K562 (cell line): ENCODE measurements around the gene GPD2. TPM values are rescaled to one million over a fixed set of nuclear protein-coding genes. Genes with fewer than 3 reads are reported as not detected.

ENCODE experiments used
- ATAC-seq: fragments of 200-7000 bp; cut with Tn5 transposase; 3 replicates; pipeline ENCODE4 v1.9.1; 2020; ENCODE audit warnings: moderate library complexity
- BruUV-seq: library from RNA; stranded (reverse); fragments of 400-500 nt; replicated peaks from 2 replicates; lab custom pipeline; 2021; lab: Mats Ljungman, UMichigan
- CTCF ChIA-PET: fragments of 300-600 bp; formaldehyde crosslinking; extraction: SDS; loops from one replicate; lab custom pipeline; 2021; ENCODE audit warnings: low intra/inter-chr PET ratio; lab: Yijun Ruan, JAX
- POLR2A ChIA-PET: fragments of 300-600, 350-650 bp; sonication (Branson Sonifier 250); formaldehyde crosslinking; extraction: SDS; loops from one replicate; lab custom pipeline; 2021; ENCODE audit warnings: antibody characterized with exemption, inconsistent platforms; lab: Yijun Ruan, JAX
- DNase-seq, 4 experiments: peaks; one replicate each; pipeline versions ENCODE4 v3.0.0 to v3.0.0-alpha.2; 2011 to 2018; ENCODE audit warnings: low spot score in 3 of 4, mixed read lengths in 3 of 4; ENCODE audit errors: extremely low read depth in 1 of 4
- FAIRE-seq: peaks from 2 replicates; lab custom pipeline; 2011; peaks lifted over from hg19 to GRCh38; lab: Jason Lieb, UNC
- H2AFZ ChIP-seq: 2 replicates; pipeline ENCODE4 v1.6.0; 2011; ENCODE audit warnings: low read depth, low read length, control low read depth, inconsistent platforms
- H3K27ac ChIP-seq: fragments of 200-600 bp; 3 replicates; pipeline ENCODE4 v1.8.0; 2011; ENCODE audit warnings: low read depth, mild to moderate bottlenecking, control low read depth, inconsistent platforms, low read length, moderate library complexity, mixed read lengths; ENCODE audit errors: extremely low read depth
- H3K27me3 ChIP-seq, 2 experiments: fragments of 300-600 bp in 1 of 2; 2 replicates in 1 of 2; 3 replicates in 1 of 2; pipeline versions ENCODE4 v1.6.0 to v1.8.0; 2011; ENCODE audit warnings: inconsistent platforms in 2 of 2, low read length in 2 of 2, mild to moderate bottlenecking in 1 of 2, mixed read lengths in 1 of 2, moderate library complexity in 1 of 2; ENCODE audit not compliant: control insufficient read depth in 2 of 2, insufficient read depth in 2 of 2
- H3K36me3 ChIP-seq: fragments of 300-600 bp; 3 replicates; pipeline ENCODE4 v1.8.0; 2011; ENCODE audit warnings: mild to moderate bottlenecking, low read length, inconsistent platforms; ENCODE audit not compliant: control insufficient read depth, insufficient read depth
- H3K4me1 ChIP-seq, 2 experiments: fragments of 200-600 bp in 1 of 2; replicated peaks in 1 of 2; 2 replicates in 1 of 2; 3 replicates in 1 of 2; pipeline versions ENCODE4 v1.5.1 to v1.8.0; 2011; ENCODE audit warnings: inconsistent platforms in 2 of 2, low read length in 2 of 2, mild to moderate bottlenecking in 1 of 2, mixed read lengths in 1 of 2, moderate library complexity in 1 of 2; ENCODE audit not compliant: control insufficient read depth in 2 of 2, insufficient read depth in 2 of 2
- H3K4me2 ChIP-seq: 2 replicates; pipeline ENCODE4 v1.6.1; 2011; ENCODE audit warnings: low read length, control low read depth, inconsistent platforms, mixed read lengths; ENCODE audit not compliant: insufficient read depth
- H3K4me3 ChIP-seq: fragments of 200-600 bp; sonication (generic), shearing (Covaris generic); 2 replicates; pipeline ENCODE4 v1.5.1; 2016; ENCODE audit warnings: control low read depth, inconsistent platforms
- H3K79me2 ChIP-seq: fragments of 200-600 bp; 3 replicates; pipeline ENCODE4 v1.8.0; 2011; ENCODE audit warnings: low read length, inconsistent platforms; ENCODE audit not compliant: control insufficient read depth, insufficient read depth
- H3K9ac ChIP-seq, 2 experiments: 2 replicates each; pipeline versions ENCODE4 v1.6.0 to v1.6.1; 2011; ENCODE audit warnings: low read depth in 2 of 2, low read length in 2 of 2, control low read depth in 1 of 2, inconsistent platforms in 1 of 2, mild to moderate bottlenecking in 1 of 2, mixed read lengths in 1 of 2; ENCODE audit not compliant: insufficient read depth in 1 of 2
- H3K9me1 ChIP-seq: one replicate; pipeline ENCODE4 v1.6.0; 2011; ENCODE audit warnings: inconsistent platforms, mild to moderate bottlenecking, low read length, moderate library complexity; ENCODE audit not compliant: control insufficient read depth, insufficient read depth
- H3K9me3 ChIP-seq: replicated peaks from 2 replicates; pipeline ENCODE4 v1.5.1; 2011; ENCODE audit warnings: low read depth, low read length, inconsistent platforms; ENCODE audit not compliant: control insufficient read depth, insufficient read depth
- H4K20me1 ChIP-seq: replicated peaks from 2 replicates; pipeline ENCODE4 v1.6.1; 2011; ENCODE audit warnings: low read length, inconsistent platforms, mixed read lengths; ENCODE audit not compliant: control insufficient read depth, insufficient read depth
- HMGXB4 ChIP-seq: sonication (generic); formaldehyde crosslinking; IDR thresholded peaks from 2 replicates; pipeline ENCODE4 v1.8.1; 2023; ENCODE audit warnings: mild to moderate bottlenecking, missing genetic modification reagents
- U2AF2 ChIP-seq: fragments of 200-400 bp; formaldehyde crosslinking; optimal IDR thresholded peaks from 2 replicates; pipeline ENCODE3; 2017; ENCODE audit warnings: low read depth, mild to moderate bottlenecking, low read length
- ZNF12 ChIP-seq: sonication (generic); formaldehyde crosslinking; IDR thresholded peaks from 2 replicates; pipeline ENCODE4 v1.4.0; 2020; ENCODE audit warnings: mild to moderate bottlenecking, missing genetic modification reagents
- WGBS: fragments of 100-300 bp; shearing (Covaris generic); methylation state at CpG from one replicate; pipeline ENCODE4 v1.1.6; 2016; ENCODE audit warnings: low coverage, mixed read lengths; ENCODE audit not compliant: insufficient coverage; ENCODE audit errors: missing lambda C conversion rate; 5-methylcytosine and 5-hydroxymethylcytosine counted together
- in situ Hi-C: fragments of 300-500 bp; cut with MboI; formaldehyde crosslinking; loops from 4 replicates; pipeline ENCODE4 v1.15.0; 2018; ENCODE audit warnings: inconsistent platforms, mixed read lengths
- intact Hi-C: fragments of 100-400 bp; cut with micrococcal nuclease; formaldehyde crosslinking; loops from 2 replicates; pipeline ENCODE4 v1.14.2; 2022
- polyA plus RNA-seq, 8 experiments: library from polyadenylated mRNA; depleted of rRNA in 4 of 8; stranded (reverse) in 5 of 8; unstranded in 3 of 8; fragments of >200 nt; fragmentation: Nextera tagmentation in 2 of 8; fragmentation: Illumina TruSeq in 1 of 8; extraction: Ambion mirVana in 2 of 8; extraction: Trizol in 1 of 8; gene quantifications; 2 replicates each; pipeline versions ENCODE4 v1.2.1 to v1.2.3, GENCODE V29; 2011 to 2014; ENCODE audit warnings: inconsistent platforms in 1 of 8, missing spikeins in 1 of 8
- total RNA-seq, 7 experiments: library from RNA; depleted of rRNA in 6 of 7; stranded (reverse); fragments of >200 nt in 6 of 7; fragmentation: Illumina TruSeq in 2 of 7; extraction: Trizol in 2 of 7; gene quantifications; 2 replicates each; pipeline versions ENCODE4 v1.2.1 to v1.2.3, GENCODE V29; 2011 to 2021; ENCODE audit warnings: low replicate concordance in 1 of 7

GPD2 gene
- total and polyA plus RNA-seq, 9 of the 15 experiments (the other 6 are each of a cell fraction or from before 2014, with no cell fraction given), result 5.2 to 39.2 (median 19.0) TPM

- no peak for TF ChIP-seq ZNF12 (CRISPR knock-in tag)
Measured at GRCh38 chr2:156539086-156539860, 103.1 kb downstream of the GPD2 start (continued).

- WGBS, result 24% methylated on average over 1 of the region's 1 CpG
- DNase-seq, result no peak
- ATAC-seq, result no peak
- intact Hi-C loops (no loop called here), in situ Hi-C loops (no loop called here)
- no peaks in the 10 kb centered on the region for H3K9me1 ChIP-seq
- no peak overlapping the region for H3K9ac ChIP-seq
- no TSS peak for BruUV-seq
- no peaks in the 10 kb centered on the region for H3K9me3 ChIP-seq
- POLR2A ChIA-PET, result no interaction called here
- no peaks in the 10 kb centered on the region for H3K27me3 ChIP-seq
- no peaks in the 10 kb centered on the region for H3K4me1 ChIP-seq
- no peaks in the 10 kb centered on the region for H3K36me3 ChIP-seq
- H2AFZ ChIP-seq, result no peak overlapping the region
- no peak overlapping the region for H3K27ac ChIP-seq
- H4K20me1 ChIP-seq, result no peaks in the 10 kb centered on the region
- no peak overlapping the region for H3K4me3 ChIP-seq
- TF ChIP-seq HMGXB4 (CRISPR knock-in tag), result no peak
- no peak for TF ChIP-seq U2AF2
- H3K79me2 ChIP-seq, result no peaks in the 10 kb centered on the region
- CTCF ChIA-PET, result no interaction called here
- no peak for FAIRE-seq
- H3K4me2 ChIP-seq, result no peak overlapping the region
Measured at GRCh38 chr2:156540706-156541105, 104.5 kb downstream of the GPD2 start.
